ENCODE results near the gene MEF2D.

DNA sequence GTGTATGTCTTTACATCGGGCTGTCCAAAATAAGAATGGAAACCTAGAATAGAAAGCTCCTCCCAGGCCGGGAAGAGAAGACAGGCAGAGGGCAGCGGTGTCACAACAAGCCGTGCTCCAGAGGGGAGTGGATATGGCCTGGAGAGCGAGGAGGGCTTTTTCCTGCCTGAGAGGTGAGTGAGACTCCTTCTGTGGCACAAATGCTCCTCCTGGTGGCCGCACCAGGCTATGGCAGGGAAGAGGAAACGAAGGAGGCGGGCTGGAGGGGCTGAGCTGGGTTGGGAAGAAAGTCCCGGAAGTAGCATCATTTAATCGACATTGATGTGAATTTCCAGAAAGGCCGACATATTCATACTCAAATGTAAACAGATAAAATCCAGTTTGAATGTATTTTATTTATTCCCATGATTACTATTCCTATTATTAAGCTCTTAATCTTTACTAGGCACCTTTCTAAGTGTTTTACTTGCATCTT, 54.7 kb downstream of the MEF2D start:
- TF ChIP-seq, protein P1, sequence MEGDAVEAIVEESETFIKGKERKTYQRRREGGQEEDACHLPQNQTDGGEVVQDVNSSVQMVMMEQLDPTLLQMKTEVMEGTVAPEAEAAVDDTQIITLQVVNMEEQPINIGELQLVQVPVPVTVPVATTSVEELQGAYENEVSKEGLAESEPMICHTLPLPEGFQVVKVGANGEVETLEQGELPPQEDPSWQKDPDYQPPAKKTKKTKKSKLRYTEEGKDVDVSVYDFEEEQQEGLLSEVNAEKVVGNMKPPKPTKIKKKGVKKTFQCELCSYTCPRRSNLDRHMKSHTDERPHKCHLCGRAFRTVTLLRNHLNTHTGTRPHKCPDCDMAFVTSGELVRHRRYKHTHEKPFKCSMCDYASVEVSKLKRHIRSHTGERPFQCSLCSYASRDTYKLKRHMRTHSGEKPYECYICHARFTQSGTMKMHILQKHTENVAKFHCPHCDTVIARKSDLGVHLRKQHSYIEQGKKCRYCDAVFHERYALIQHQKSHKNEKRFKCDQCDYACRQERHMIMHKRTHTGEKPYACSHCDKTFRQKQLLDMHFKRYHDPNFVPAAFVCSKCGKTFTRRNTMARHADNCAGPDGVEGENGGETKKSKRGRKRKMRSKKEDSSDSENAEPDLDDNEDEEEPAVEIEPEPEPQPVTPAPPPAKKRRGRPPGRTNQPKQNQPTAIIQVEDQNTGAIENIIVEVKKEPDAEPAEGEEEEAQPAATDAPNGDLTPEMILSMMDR (IDR thresholded peaks at IDR 0.05; ENCODE audit: insufficient read depth, low read length): peak; percentile 88
- TF ChIP-seq POLR2AphosphoS5 (IDR thresholded peaks at IDR 0.05; ENCODE audit: low read depth) (no peak), GABPA (IDR thresholded peaks at IDR 0.05; ENCODE audit: low read depth) (no peak)
- TF ChIP-seq, protein P2, sequence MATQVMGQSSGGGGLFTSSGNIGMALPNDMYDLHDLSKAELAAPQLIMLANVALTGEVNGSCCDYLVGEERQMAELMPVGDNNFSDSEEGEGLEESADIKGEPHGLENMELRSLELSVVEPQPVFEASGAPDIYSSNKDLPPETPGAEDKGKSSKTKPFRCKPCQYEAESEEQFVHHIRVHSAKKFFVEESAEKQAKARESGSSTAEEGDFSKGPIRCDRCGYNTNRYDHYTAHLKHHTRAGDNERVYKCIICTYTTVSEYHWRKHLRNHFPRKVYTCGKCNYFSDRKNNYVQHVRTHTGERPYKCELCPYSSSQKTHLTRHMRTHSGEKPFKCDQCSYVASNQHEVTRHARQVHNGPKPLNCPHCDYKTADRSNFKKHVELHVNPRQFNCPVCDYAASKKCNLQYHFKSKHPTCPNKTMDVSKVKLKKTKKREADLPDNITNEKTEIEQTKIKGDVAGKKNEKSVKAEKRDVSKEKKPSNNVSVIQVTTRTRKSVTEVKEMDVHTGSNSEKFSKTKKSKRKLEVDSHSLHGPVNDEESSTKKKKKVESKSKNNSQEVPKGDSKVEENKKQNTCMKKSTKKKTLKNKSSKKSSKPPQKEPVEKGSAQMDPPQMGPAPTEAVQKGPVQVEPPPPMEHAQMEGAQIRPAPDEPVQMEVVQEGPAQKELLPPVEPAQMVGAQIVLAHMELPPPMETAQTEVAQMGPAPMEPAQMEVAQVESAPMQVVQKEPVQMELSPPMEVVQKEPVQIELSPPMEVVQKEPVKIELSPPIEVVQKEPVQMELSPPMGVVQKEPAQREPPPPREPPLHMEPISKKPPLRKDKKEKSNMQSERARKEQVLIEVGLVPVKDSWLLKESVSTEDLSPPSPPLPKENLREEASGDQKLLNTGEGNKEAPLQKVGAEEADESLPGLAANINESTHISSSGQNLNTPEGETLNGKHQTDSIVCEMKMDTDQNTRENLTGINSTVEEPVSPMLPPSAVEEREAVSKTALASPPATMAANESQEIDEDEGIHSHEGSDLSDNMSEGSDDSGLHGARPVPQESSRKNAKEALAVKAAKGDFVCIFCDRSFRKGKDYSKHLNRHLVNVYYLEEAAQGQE (IDR thresholded peaks at IDR 0.05; ENCODE audit: insufficient replicate concordance, low read depth): no peak

Data from HL-60 (cell line).